BJ (cell line): Measurements from ENCODE around the gene ETHE1. TPM values are rescaled to one million over a fixed set of nuclear protein-coding genes. Genes with fewer than 3 reads are reported as not detected.

Source experiments
- CTCF ChIA-PET: fragments of 350-600 bp; formaldehyde crosslinking; extraction: SDS; loops from one replicate; lab custom pipeline; 2021; ENCODE audit warnings: antibody characterized with exemption, inconsistent platforms; lab: Yijun Ruan, JAX
- POLR2A ChIA-PET: fragments of 300-600 bp; sonication (Branson Sonifier 250); formaldehyde crosslinking; extraction: SDS; loops from one replicate; lab custom pipeline; 2021; ENCODE audit warnings: antibody characterized with exemption; lab: Charles Lee
- DNase-seq: peaks from one replicate; pipeline ENCODE4 v3.0.0-alpha.2; 2011; ENCODE audit warnings: low read depth
- H3K27me3 ChIP-seq: 2 replicates; pipeline ENCODE4 v1.6.0; 2011; ENCODE audit warnings: low read length; ENCODE audit not compliant: control insufficient read depth, insufficient read depth
- H3K36me3 ChIP-seq: 2 replicates; pipeline ENCODE4 v1.5.1; 2011; ENCODE audit warnings: low read length; ENCODE audit not compliant: control insufficient read depth, insufficient read depth
- H3K4me3 ChIP-seq: 2 replicates; pipeline ENCODE4 v1.5.1; 2011; ENCODE audit warnings: low read depth, mild to moderate bottlenecking, control low read depth, low read length
- polyA plus RNA-seq: library from polyadenylated mRNA; depleted of rRNA; stranded (reverse); fragments of >200 nt; gene quantifications from 2 replicates; pipeline ENCODE4 v1.2.3, GENCODE V29; 2011
- TF ChIP-seq, protein P1 (sequence below): IDR thresholded peaks from 2 replicates; pipeline ENCODE4 v1.5.1; 2011; ENCODE audit warnings: low read depth, mild to moderate bottlenecking, control low read depth, inconsistent platforms, low read length, moderate library complexity; ENCODE audit not compliant: insufficient read depth

ETHE1 gene
- polyA plus RNA-seq, 1 experiment, result 261 TPM

DNA sequence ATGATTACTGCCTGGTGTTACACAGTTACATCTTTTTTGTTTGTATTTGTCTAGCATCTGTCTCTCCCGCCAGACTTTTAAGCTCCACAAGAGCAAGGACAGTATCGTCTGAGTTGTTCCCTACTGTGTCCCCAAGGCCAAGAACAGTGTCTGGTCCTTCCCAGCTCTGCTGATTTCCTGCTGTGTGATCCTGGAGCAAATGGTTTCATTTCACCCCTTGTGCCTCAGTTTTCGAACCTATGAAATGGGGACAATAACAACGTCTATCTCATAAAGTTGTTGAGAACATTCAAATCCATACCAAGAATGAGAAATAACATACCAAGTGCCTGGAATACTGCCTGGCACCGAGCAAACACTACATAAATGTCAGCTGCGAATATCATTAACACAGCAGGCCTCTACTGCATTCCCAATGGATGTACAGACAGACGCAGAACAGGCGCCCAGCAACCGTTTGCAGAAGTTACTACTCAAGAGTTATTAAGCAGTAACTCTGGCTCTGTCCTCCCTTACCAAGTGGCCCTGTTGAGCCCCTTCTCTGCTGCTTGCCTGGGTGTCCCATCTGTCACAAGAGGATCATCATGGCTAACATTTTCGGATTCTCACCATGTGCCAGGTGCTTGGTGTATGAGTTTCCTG, 36.9 kb upstream of the ETHE1 start:
- Histone ChIP-seq H3K36me3 (peaks cover 2% of the 10 kb centered on the region), H3K27me3 (no peaks in the 10 kb centered on the region), H3K4me3 (no peak overlapping the region)
- ChIA-PET POLR2A (no interaction called here), CTCF (interaction anchor here (1.3 to 2.6 kb wide), 2 partner anchors 9 kb away, joined by 3 to 13 read pairs; no protein-coding TSS in a partner anchor)
- DNase-seq, result no peak
- TF ChIP-seq, protein P1, sequence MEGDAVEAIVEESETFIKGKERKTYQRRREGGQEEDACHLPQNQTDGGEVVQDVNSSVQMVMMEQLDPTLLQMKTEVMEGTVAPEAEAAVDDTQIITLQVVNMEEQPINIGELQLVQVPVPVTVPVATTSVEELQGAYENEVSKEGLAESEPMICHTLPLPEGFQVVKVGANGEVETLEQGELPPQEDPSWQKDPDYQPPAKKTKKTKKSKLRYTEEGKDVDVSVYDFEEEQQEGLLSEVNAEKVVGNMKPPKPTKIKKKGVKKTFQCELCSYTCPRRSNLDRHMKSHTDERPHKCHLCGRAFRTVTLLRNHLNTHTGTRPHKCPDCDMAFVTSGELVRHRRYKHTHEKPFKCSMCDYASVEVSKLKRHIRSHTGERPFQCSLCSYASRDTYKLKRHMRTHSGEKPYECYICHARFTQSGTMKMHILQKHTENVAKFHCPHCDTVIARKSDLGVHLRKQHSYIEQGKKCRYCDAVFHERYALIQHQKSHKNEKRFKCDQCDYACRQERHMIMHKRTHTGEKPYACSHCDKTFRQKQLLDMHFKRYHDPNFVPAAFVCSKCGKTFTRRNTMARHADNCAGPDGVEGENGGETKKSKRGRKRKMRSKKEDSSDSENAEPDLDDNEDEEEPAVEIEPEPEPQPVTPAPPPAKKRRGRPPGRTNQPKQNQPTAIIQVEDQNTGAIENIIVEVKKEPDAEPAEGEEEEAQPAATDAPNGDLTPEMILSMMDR, result no peak

- Histone ChIP-seq H3K36me3 (peaks cover 2% of the 10 kb centered on the region), H3K27me3 (no peaks in the 10 kb centered on the region), H3K4me3 (no peak overlapping the region)
- DNase-seq, result peak; percentile 26
- ChIA-PET POLR2A (no interaction called here), CTCF (interaction anchor here (1.3 kb wide), 1 partner anchor 8 kb away, joined by 3 read pairs; no protein-coding TSS in a partner anchor)
- TF ChIP-seq, protein P1, result no peak
Observed at GRCh38 chr19:43562698-43563241, 35.8 kb upstream of the ETHE1 start.

DNA sequence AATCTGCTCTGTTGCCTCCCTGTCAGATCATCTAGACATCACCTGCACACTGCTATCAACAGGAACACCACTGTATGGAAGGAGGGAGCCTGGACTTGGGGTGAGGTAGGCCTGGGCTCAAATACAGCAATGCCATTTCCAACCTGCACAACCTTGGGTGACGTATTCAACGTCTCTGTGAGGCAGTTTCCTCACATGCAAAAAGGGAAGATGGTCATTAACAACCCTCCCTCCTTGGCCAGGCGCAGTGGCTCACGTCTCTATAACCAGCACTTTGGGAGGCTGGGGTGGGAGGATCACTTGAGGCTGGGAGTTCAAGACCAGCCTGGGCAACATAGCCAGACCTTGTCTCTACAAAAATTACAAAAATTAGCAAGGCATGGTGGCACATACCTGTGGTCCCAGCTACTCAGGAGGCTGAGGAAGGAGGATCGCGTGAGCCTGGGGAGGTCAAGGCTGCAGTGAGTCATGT, 35.3 kb upstream of the ETHE1 start:
- CTCF ChIA-PET, result interaction anchor here (1.3 kb wide), 1 partner anchor 7 kb away, joined by 3 read pairs; no protein-coding TSS in a partner anchor

DNA sequence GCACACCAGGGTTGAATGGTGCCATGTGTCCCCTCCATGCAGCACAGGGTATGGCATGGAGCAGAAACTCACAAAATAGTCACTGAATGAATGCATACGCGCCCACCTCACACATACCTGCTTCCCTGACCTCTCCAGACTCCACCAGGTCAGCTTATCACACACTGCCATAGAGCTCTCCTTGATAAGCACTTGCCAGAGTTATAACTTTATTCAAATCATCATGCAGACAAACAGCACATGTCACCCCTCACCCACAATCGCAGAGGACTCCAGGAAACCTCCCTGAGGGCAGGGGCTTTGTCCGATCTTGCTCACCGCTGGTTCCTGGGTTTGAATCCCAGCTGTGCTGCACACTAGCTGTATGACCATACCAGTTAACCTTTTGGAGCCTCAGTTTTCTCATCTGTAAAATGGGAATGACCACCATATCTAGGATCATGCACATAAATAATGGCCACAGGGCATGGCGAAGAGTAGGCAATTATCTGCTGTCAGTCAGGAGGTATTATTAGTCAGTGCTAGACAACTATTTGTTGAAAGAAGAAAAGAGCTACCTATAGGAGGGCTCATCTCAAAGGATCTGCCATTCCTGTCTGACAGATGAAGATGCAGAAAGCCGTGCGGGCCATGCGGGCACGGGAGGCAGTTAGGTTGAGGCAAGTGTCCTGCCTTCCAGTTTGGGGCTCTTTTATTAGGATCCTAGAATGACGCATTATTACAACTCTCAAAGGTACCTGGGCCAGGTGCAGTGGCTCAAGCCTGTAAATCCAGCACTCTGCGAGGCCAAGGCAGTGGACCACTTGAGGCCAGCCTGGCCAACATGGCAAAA, 34.4 kb upstream of the ETHE1 start:
- TF ChIP-seq, protein P1, result no peak
- Histone ChIP-seq H3K4me3 (no peak overlapping the region), H3K36me3 (peaks cover 2% of the 10 kb centered on the region), H3K27me3 (no peaks in the 10 kb centered on the region)
- ChIA-PET CTCF (interaction anchor here (0.6 kb wide), 1 partner anchor 25 kb away, joined by 3 read pairs; no protein-coding TSS in a partner anchor), POLR2A (no interaction called here)
- no peak for DNase-seq

More for the DNA sequence above, 35.3 kb upstream of the ETHE1 start:
- POLR2A ChIA-PET, result no interaction called here
- Histone ChIP-seq H3K4me3 (no peak overlapping the region), H3K36me3 (peaks cover 2% of the 10 kb centered on the region), H3K27me3 (no peaks in the 10 kb centered on the region)
- TF ChIP-seq, protein P1, result no peak
- DNase-seq, result no peak

GRCh38 chr19:43560687-43561086, 33.7 kb upstream of the ETHE1 start:
- TF ChIP-seq, protein P1, result no peak
- H3K27me3 ChIP-seq, result no peaks in the 10 kb centered on the region
- POLR2A ChIA-PET, result no interaction called here
- H3K4me3 ChIP-seq, result no peak overlapping the region
- no peak for DNase-seq
- CTCF ChIA-PET, result interaction anchor here (1.5 kb wide), 1 partner anchor 25 kb away, joined by 6 read pairs; no protein-coding TSS in a partner anchor
- peaks cover 5% of the 10 kb centered on the region for H3K36me3 ChIP-seq
